Activated CD8-positive, alpha-beta memory T cell treated with anti-CD3 and anti-CD28 coated beads, Interleukin-2, amount 10 ng/mL, durations not matched to agents 7 days and 5 days (primary cell): Measurements from ENCODE around the gene RIPK3. TPM values are rescaled to one million over a fixed set of nuclear protein-coding genes. Genes with fewer than 3 reads are reported as not detected.
A peak's percentile ranks its signal among the peaks of the same experiment; 100 is the strongest.

Experiments
- ATAC-seq: fragments of 150-1000 bp; cut with Tn5 transposase; one replicate; pipeline ENCODE4 v1.10.0; 2021; ENCODE audit warnings: moderate library complexity
- CTCF ChIA-PET: fragments of 350-600 bp; sonication (Branson Sonifier 250); formaldehyde crosslinking; loops from one replicate; lab custom pipeline; 2021; ENCODE audit warnings: antibody characterized with exemption; lab: Charles Lee
- DNase-seq: peaks from one replicate; pipeline ENCODE4 v3.0.0-alpha.2; 2020
- H3K27ac Mint-ChIP-seq: one replicate; pipeline ENCODE4 v1.8.0; 2021; ENCODE audit warnings: mild to moderate bottlenecking, mixed read lengths
- H3K27me3 Mint-ChIP-seq: one replicate; pipeline ENCODE4 v1.8.0; 2021; ENCODE audit warnings: mixed read lengths
- H3K36me3 Mint-ChIP-seq: one replicate; pipeline ENCODE4 v1.8.0; 2021; ENCODE audit warnings: mild to moderate bottlenecking, mixed read lengths
- H3K4me1 Mint-ChIP-seq: one replicate; pipeline ENCODE4 v1.8.0; 2021; ENCODE audit warnings: mixed read lengths
- H3K4me3 Mint-ChIP-seq: one replicate; pipeline ENCODE4 v1.8.0; 2021; ENCODE audit warnings: mild to moderate bottlenecking, moderate library complexity, mixed read lengths
- H3K9me3 Mint-ChIP-seq: one replicate; pipeline ENCODE4 v1.8.0; 2022; ENCODE audit warnings: low read depth, mixed read lengths
- total RNA-seq, 2 experiments: library from RNA; stranded (reverse); gene quantifications; one replicate each; pipeline ENCODE4 v1.2.3, GENCODE V29; 2021

RIPK3 gene
- total RNA-seq, 2 experiments from 2014 or later, result 22.9 to 29.4 TPM

- CTCF ChIA-PET, result interaction anchor here (0.7 to 20.8 kb wide), 17 partner anchors 11 to 195 kb away, joined by 3 to 541 read pairs (median 12); partner anchors contain the start of genes ADCY4, CBLN3, CHMP4A and DCAF11
- peaks cover 34% of the 10 kb centered on the region for H3K36me3 Mint-ChIP-seq
- H3K4me1 Mint-ChIP-seq, result peaks cover 67% of the 10 kb centered on the region
- ATAC-seq (no peak), DNase-seq (no peak)
- no peaks in the 10 kb centered on the region for H3K9me3 Mint-ChIP-seq
- peak overlapping the region; percentile 75 for H3K4me3 Mint-ChIP-seq
- H3K27me3 Mint-ChIP-seq, result no peaks in the 10 kb centered on the region
- H3K27ac Mint-ChIP-seq, result peak overlapping the region; percentile 80
These were observed 29.5 kb downstream of the RIPK3 start for GRCh38 chr14:24310265-24310645.

GRCh38 chr14:24309538-24310264 is 30.1 kb downstream of the RIPK3 start, which contains the start of gene LTB4R2:
Gene LTB4R2, plus strand, starts transcription at chr14:24310140. Its CDS starts 525 bp downstream, at chr14:24310665.
- CTCF ChIA-PET, result interaction anchor here (1.5 to 20.8 kb wide), 14 partner anchors 11 to 195 kb away, joined by 4 to 541 read pairs (median 24); partner anchors contain the start of genes ADCY4, CBLN3, CHMP4A and DCAF11
- no peak for DNase-seq
- peaks cover 62% of the 10 kb centered on the region for H3K4me1 Mint-ChIP-seq
- H3K36me3 Mint-ChIP-seq, result peaks cover 39% of the 10 kb centered on the region
- H3K9me3 Mint-ChIP-seq, result no peaks in the 10 kb centered on the region
- H3K27me3 Mint-ChIP-seq, result no peaks in the 10 kb centered on the region
- no peak for ATAC-seq
- peak within 1 kb of the TSS; percentile 80 for H3K27ac Mint-ChIP-seq
- H3K4me3 Mint-ChIP-seq, result peak within 1 kb of the TSS; percentile 75

- Mint-ChIP-seq H3K4me3 (no peak overlapping the region), H3K27ac (no peak overlapping the region), H3K9me3 (no peaks in the 10 kb centered on the region), H3K4me1 (peaks cover 50% of the 10 kb centered on the region), H3K36me3 (peaks cover 37% of the 10 kb centered on the region), H3K27me3 (no peaks in the 10 kb centered on the region)
- no peak for DNase-seq
- no peak for ATAC-seq
- CTCF ChIA-PET, result interaction anchor here (0.7 to 20.8 kb wide), 32 partner anchors 9 to 250 kb away, joined by 3 to 541 read pairs (median 6); partner anchors contain the start of genes ADCY4, CBLN3, CHMP4A and DHRS1
These were observed 31.3 kb downstream of the RIPK3 start for GRCh38 chr14:24308342-24309124.

GRCh38 chr14:24307575-24308341 is 32.0 kb downstream of the RIPK3 start, which contains the start of gene CIDEB:
Gene CIDEB, minus strand, starts transcription at chr14:24307977. Its CDS starts 119 bp downstream, at chr14:24307858.
- DNase-seq (peak; percentile 76), ATAC-seq (no peak)
- H3K4me1 Mint-ChIP-seq, result peaks cover 42% of the 10 kb centered on the region
- H3K27me3 Mint-ChIP-seq, result no peaks in the 10 kb centered on the region
- H3K4me3 Mint-ChIP-seq, result no peak within 1 kb of the TSS
- no peaks in the 10 kb centered on the region for H3K9me3 Mint-ChIP-seq
- peak within 1 kb of the TSS; percentile 67 for H3K27ac Mint-ChIP-seq
- CTCF ChIA-PET, result interaction anchor here (0.6 to 20.8 kb wide), 34 partner anchors 9 to 249 kb away, joined by 3 to 541 read pairs (median 6); partner anchors contain the start of genes ADCY4, CBLN3, CHMP4A and DHRS1
- H3K36me3 Mint-ChIP-seq, result peaks cover 41% of the 10 kb centered on the region

GRCh38 chr14:24307156-24307574 is 32.6 kb downstream of the RIPK3 start:
- no peaks in the 10 kb centered on the region for H3K9me3 Mint-ChIP-seq
- CTCF ChIA-PET, result interaction anchor here (0.6 to 20.8 kb wide), 17 partner anchors 8 to 214 kb away, joined by 3 to 541 read pairs (median 20); partner anchors contain the start of genes ADCY4, CBLN3, DHRS1 and GMPR2
- H3K4me3 Mint-ChIP-seq, result no peak overlapping the region
- no peaks in the 10 kb centered on the region for H3K27me3 Mint-ChIP-seq
- H3K4me1 Mint-ChIP-seq, result peaks cover 36% of the 10 kb centered on the region
- H3K36me3 Mint-ChIP-seq, result peaks cover 45% of the 10 kb centered on the region
- DNase-seq (no peak), ATAC-seq (no peak)
- H3K27ac Mint-ChIP-seq, result peak overlapping the region; percentile 67

- H3K27me3 Mint-ChIP-seq, result no peaks in the 10 kb centered on the region
- H3K36me3 Mint-ChIP-seq, result peaks cover 42% of the 10 kb centered on the region
- no peaks in the 10 kb centered on the region for H3K9me3 Mint-ChIP-seq
- H3K4me1 Mint-ChIP-seq, result peaks cover 37% of the 10 kb centered on the region
- ATAC-seq (no peak), DNase-seq (no peak)
- no peak overlapping the region for H3K4me3 Mint-ChIP-seq
- CTCF ChIA-PET, result interaction anchor here (0.9 to 20.8 kb wide), 3 partner anchors 6 to 61 kb away, joined by 3 to 541 read pairs (median 169); partner anchors contain the start of genes CIDEB, GMPR2, LTB4R and LTB4R2
- no peak overlapping the region for H3K27ac Mint-ChIP-seq
These were observed 35.8 kb downstream of the RIPK3 start for GRCh38 chr14:24304019-24304387.

- ATAC-seq (no peak), DNase-seq (no peak)
- no peaks in the 10 kb centered on the region for H3K9me3 Mint-ChIP-seq
- no peaks in the 10 kb centered on the region for H3K27me3 Mint-ChIP-seq
- H3K36me3 Mint-ChIP-seq, result peaks cover 37% of the 10 kb centered on the region
- peaks cover 54% of the 10 kb centered on the region for H3K4me1 Mint-ChIP-seq
- peak overlapping the region; percentile 89 for H3K27ac Mint-ChIP-seq
- CTCF ChIA-PET, result interaction anchor here (1.0 to 20.8 kb wide), 11 partner anchors 9 to 242 kb away, joined by 3 to 541 read pairs (median 20); partner anchors contain the start of genes CHMP4A, CIDEB, GMPR2 and LTB4R
- peak overlapping the region; percentile 86 for H3K4me3 Mint-ChIP-seq
These were observed 39.3 kb downstream of the RIPK3 start for GRCh38 chr14:24300326-24300980.

GRCh38 chr14:24299255-24300191 is 40.3 kb downstream of the RIPK3 start, which contains the start of the genes DHRS1 and NOP9:
Gene DHRS1, minus strand, starts transcription at chr14:24299780. Its CDS starts 674 bp downstream, at chr14:24299106.
Gene NOP9, plus strand, starts transcription at chr14:24299850. Its CDS starts 105 bp downstream, at chr14:24299955.
- H3K4me1 Mint-ChIP-seq, result peaks cover 55% of the 10 kb centered on the region
- peaks cover 30% of the 10 kb centered on the region for H3K36me3 Mint-ChIP-seq
- peak within 1 kb of the TSS; percentile 89 for H3K27ac Mint-ChIP-seq
- ATAC-seq (peak; percentile 87), DNase-seq (peak; percentile 93)
- CTCF ChIA-PET, result interaction anchor here (1.0 to 20.8 kb wide), 11 partner anchors 10 to 241 kb away, joined by 3 to 541 read pairs (median 20); partner anchors contain the start of genes CHMP4A, CIDEB, GMPR2 and LTB4R
- peak within 1 kb of the TSS; percentile 86 for H3K4me3 Mint-ChIP-seq
- no peaks in the 10 kb centered on the region for H3K27me3 Mint-ChIP-seq
- no peaks in the 10 kb centered on the region for H3K9me3 Mint-ChIP-seq

- no peaks in the 10 kb centered on the region for H3K9me3 Mint-ChIP-seq
- H3K27ac Mint-ChIP-seq, result peak overlapping the region; percentile 89
- H3K36me3 Mint-ChIP-seq, result peaks cover 26% of the 10 kb centered on the region
- H3K4me3 Mint-ChIP-seq, result peak overlapping the region; percentile 86
- ATAC-seq (peak; percentile 4), DNase-seq (no peak)
- CTCF ChIA-PET, result interaction anchor here (1.2 to 20.8 kb wide), 10 partner anchors 9 to 241 kb away, joined by 3 to 541 read pairs (median 30); partner anchors contain the start of genes CHMP4A, CIDEB, EMC9 and GMPR2
- peaks cover 55% of the 10 kb centered on the region for H3K4me1 Mint-ChIP-seq
- H3K27me3 Mint-ChIP-seq, result no peaks in the 10 kb centered on the region
These were observed 40.9 kb downstream of the RIPK3 start for GRCh38 chr14:24298892-24299254.

GRCh38 chr14:24297190-24297964 is 42.4 kb downstream of the RIPK3 start:
- CTCF ChIA-PET, result interaction anchor here (1.0 to 20.8 kb wide), 18 partner anchors 12 to 188 kb away, joined by 3 to 541 read pairs (median 6); partner anchors contain the start of genes CHMP4A, CIDEB, EMC9 and GMPR2
- Mint-ChIP-seq H3K36me3 (peaks cover 22% of the 10 kb centered on the region), H3K27ac (peak overlapping the region; percentile 81), H3K9me3 (no peaks in the 10 kb centered on the region), H3K4me1 (peaks cover 55% of the 10 kb centered on the region), H3K4me3 (peak overlapping the region; percentile 12), H3K27me3 (no peaks in the 10 kb centered on the region)
- ATAC-seq (peak; percentile 6), DNase-seq (no peak)
